K562 (cell line): Measurements from ENCODE around the gene DGCR2. TPM values are rescaled to one million over a fixed set of nuclear protein-coding genes. Genes with fewer than 3 reads are reported as not detected.

Source experiments
- BHLHE40 ChIP-seq: IDR thresholded peaks from 2 replicates; pipeline ENCODE4 v1.6.1; 2011; ENCODE audit warnings: low read length, improper control_type of control experiment
- MEF2D ChIP-seq: conservative IDR thresholded peaks from 2 replicates; pipeline ENCODE4 v1.6.1; 2016; ENCODE audit warnings: low read depth, missing genetic modification characterization, missing compliant biosample characterization
- NUFIP1 ChIP-seq: fragments of 450-650 bp; IDR thresholded peaks from 2 replicates; pipeline ENCODE4 v1.6.1; 2018; ENCODE audit not compliant: partially characterized antibody
- PYGO2 ChIP-seq: fragments of 450-650 bp; IDR thresholded peaks from 2 replicates; pipeline ENCODE4 v1.6.1; 2016; ENCODE audit warnings: mild to moderate bottlenecking, missing genetic modification characterization, moderate library complexity, missing compliant biosample characterization
- TAF1 ChIP-seq: IDR thresholded peaks from 2 replicates; pipeline ENCODE4 v1.6.1; 2011; ENCODE audit warnings: mild to moderate bottlenecking, low read length, moderate library complexity; ENCODE audit not compliant: insufficient read depth, control insufficient read depth, severe bottlenecking; ENCODE audit errors: extremely low read depth
- YBX1 ChIP-seq: fragments of 450-650 bp; IDR thresholded peaks from 2 replicates; pipeline ENCODE4 v1.7.1; 2016; ENCODE audit warnings: mild to moderate bottlenecking
- ZNF717 ChIP-seq: fragments of 250-450 bp; sonication (Bioruptor Pico); IDR thresholded peaks from 2 replicates; pipeline ENCODE4 v1.5.0; 2021
- polyA plus RNA-seq, 8 experiments: library from polyadenylated mRNA; depleted of rRNA in 4 of 8; stranded (reverse) in 5 of 8; unstranded in 3 of 8; fragments of >200 nt; fragmentation: Nextera tagmentation in 2 of 8; fragmentation: Illumina TruSeq in 1 of 8; extraction: Ambion mirVana in 2 of 8; extraction: Trizol in 1 of 8; gene quantifications; 2 replicates each; pipeline versions ENCODE4 v1.2.1 to v1.2.3, GENCODE V29; 2011 to 2014; ENCODE audit warnings: inconsistent platforms in 1 of 8, missing spikeins in 1 of 8
- total RNA-seq, 7 experiments: library from RNA; depleted of rRNA in 6 of 7; stranded (reverse); fragments of >200 nt in 6 of 7; fragmentation: Illumina TruSeq in 2 of 7; extraction: Trizol in 2 of 7; gene quantifications; 2 replicates each; pipeline versions ENCODE4 v1.2.1 to v1.2.3, GENCODE V29; 2011 to 2021; ENCODE audit warnings: low replicate concordance in 1 of 7
- TF ChIP-seq, protein P1 (sequence below): fragments of 450-650 bp; IDR thresholded peaks from 2 replicates; pipeline ENCODE4 v1.6.1; 2014; ENCODE audit warnings: low read depth, mild to moderate bottlenecking, moderate library complexity, borderline replicate concordance
- TF ChIP-seq, protein P2 (sequence below), 2 experiments: IDR thresholded peaks; 2 replicates each; pipeline ENCODE4 v1.6.1; 2012; ENCODE audit warnings: improper control_type of control experiment in 2 of 2, low read depth in 2 of 2, low read length in 2 of 2, borderline replicate concordance in 1 of 2
- TF ChIP-seq, protein P3 (sequence below): fragments of 450-650 bp; IDR thresholded peaks from 2 replicates; pipeline ENCODE4 v1.6.1; 2016; ENCODE audit warnings: borderline replicate concordance
- TF ChIP-seq, protein P4 (sequence below), 2 experiments: fragments of 250-450 bp in 1 of 2; fragments of 450-650 bp in 1 of 2; sonication (Bioruptor Pico) in 1 of 2; IDR thresholded peaks; 2 replicates each; pipeline versions ENCODE4 v1.6.1 to v1.8.0; 2016 to 2021; ENCODE audit warnings: mild to moderate bottlenecking in 2 of 2, moderate library complexity in 2 of 2, missing compliant biosample characterization in 1 of 2, missing genetic modification characterization in 1 of 2
- TF ChIP-seq, protein P5 (sequence below): fragments of 250-450 bp; sonication (Bioruptor Pico); IDR thresholded peaks from 2 replicates; pipeline ENCODE4 v1.4.0; 2020
- TF ChIP-seq, protein P6 (sequence below): fragments of 150-350 bp; conservative IDR thresholded peaks from 2 replicates; pipeline ENCODE4 v1.6.1; 2014; ENCODE audit warnings: low read length

DGCR2 gene
- total and polyA plus RNA-seq, 9 of the 15 experiments (the other 6 are each of a cell fraction or from before 2014, with no cell fraction given), result 0.69 to 101 (median 56.4) TPM

DNA sequence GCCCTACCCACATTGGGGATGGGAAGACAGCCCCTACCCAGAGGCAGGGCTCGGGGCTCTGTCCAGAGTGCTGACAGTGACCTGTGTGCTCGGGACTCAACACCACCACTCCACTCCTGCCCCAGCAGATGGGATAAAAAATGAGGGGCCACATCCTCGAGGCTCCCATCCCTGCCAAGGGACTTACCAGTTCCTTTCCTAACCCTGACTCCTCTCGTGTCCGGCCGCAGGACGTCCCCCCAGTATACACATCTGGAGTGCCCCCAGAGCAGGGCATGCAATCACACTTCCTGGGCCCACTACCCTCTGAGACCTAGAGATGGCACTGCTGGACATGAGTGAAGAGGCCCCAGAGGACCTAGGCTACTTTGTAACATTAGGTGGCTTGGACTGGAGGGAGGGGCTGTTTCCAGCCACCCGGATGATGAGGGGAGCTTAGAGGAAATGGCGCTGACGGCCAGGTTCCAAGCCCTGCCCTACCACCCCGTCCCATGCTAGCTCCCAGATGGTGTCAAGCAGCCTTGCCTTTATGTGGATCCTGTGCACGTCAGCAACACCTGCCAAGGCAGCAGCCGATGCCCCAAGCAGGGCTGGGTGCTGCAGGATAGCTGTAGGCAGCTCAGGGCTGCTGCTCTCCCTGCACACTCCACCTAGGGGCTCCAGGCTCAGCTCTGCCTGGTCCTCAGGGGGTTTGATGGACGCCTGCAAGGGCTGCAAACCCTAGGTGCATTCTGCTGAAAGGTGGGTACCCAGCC is 86.6 kb downstream of the DGCR2 start (continued):
- TF ChIP-seq, protein P1, sequence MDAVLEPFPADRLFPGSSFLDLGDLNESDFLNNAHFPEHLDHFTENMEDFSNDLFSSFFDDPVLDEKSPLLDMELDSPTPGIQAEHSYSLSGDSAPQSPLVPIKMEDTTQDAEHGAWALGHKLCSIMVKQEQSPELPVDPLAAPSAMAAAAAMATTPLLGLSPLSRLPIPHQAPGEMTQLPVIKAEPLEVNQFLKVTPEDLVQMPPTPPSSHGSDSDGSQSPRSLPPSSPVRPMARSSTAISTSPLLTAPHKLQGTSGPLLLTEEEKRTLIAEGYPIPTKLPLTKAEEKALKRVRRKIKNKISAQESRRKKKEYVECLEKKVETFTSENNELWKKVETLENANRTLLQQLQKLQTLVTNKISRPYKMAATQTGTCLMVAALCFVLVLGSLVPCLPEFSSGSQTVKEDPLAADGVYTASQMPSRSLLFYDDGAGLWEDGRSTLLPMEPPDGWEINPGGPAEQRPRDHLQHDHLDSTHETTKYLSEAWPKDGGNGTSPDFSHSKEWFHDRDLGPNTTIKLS, result no peak
- TF ChIP-seq, protein P2, sequence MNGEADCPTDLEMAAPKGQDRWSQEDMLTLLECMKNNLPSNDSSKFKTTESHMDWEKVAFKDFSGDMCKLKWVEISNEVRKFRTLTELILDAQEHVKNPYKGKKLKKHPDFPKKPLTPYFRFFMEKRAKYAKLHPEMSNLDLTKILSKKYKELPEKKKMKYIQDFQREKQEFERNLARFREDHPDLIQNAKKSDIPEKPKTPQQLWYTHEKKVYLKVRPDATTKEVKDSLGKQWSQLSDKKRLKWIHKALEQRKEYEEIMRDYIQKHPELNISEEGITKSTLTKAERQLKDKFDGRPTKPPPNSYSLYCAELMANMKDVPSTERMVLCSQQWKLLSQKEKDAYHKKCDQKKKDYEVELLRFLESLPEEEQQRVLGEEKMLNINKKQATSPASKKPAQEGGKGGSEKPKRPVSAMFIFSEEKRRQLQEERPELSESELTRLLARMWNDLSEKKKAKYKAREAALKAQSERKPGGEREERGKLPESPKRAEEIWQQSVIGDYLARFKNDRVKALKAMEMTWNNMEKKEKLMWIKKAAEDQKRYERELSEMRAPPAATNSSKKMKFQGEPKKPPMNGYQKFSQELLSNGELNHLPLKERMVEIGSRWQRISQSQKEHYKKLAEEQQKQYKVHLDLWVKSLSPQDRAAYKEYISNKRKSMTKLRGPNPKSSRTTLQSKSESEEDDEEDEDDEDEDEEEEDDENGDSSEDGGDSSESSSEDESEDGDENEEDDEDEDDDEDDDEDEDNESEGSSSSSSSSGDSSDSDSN (IDR thresholded peaks at IDR 0.05; ENCODE audit: borderline replicate concordance in 1 of 2, low read depth in 2 of 2, low read length in 2 of 2), result no peak
- TF ChIP-seq TAF1 (no peak), PYGO2 (tag) (no peak), YBX1 (no peak), NUFIP1 (no peak), ZNF717 (CRISPR knock-in tag) (peak; percentile 60; the same call in 1 of the 2 replicates), BHLHE40 (no peak), MEF2D (tag) (no peak)
- TF ChIP-seq, protein P3, sequence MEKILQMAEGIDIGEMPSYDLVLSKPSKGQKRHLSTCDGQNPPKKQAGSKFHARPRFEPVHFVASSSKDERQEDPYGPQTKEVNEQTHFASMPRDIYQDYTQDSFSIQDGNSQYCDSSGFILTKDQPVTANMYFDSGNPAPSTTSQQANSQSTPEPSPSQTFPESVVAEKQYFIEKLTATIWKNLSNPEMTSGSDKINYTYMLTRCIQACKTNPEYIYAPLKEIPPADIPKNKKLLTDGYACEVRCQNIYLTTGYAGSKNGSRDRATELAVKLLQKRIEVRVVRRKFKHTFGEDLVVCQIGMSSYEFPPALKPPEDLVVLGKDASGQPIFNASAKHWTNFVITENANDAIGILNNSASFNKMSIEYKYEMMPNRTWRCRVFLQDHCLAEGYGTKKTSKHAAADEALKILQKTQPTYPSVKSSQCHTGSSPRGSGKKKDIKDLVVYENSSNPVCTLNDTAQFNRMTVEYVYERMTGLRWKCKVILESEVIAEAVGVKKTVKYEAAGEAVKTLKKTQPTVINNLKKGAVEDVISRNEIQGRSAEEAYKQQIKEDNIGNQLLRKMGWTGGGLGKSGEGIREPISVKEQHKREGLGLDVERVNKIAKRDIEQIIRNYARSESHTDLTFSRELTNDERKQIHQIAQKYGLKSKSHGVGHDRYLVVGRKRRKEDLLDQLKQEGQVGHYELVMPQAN, result no peak
- TF ChIP-seq, protein P4, sequence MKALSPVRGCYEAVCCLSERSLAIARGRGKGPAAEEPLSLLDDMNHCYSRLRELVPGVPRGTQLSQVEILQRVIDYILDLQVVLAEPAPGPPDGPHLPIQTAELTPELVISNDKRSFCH (CRISPR knock-in tag; IDR thresholded peaks at IDR 0.05), result no peak
- TF ChIP-seq, protein P4 (tag; IDR thresholded peaks at IDR 0.05), result peak; percentile 70; the same call in 1 of the 2 replicates
- TF ChIP-seq, protein P5, sequence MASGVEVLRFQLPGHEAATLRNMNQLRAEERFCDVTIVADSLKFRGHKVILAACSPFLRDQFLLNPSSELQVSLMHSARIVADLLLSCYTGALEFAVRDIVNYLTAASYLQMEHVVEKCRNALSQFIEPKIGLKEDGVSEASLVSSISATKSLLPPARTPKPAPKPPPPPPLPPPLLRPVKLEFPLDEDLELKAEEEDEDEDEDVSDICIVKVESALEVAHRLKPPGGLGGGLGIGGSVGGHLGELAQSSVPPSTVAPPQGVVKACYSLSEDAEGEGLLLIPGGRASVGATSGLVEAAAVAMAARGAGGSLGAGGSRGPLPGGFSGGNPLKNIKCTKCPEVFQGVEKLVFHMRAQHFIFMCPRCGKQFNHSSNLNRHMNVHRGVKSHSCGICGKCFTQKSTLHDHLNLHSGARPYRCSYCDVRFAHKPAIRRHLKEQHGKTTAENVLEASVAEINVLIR (CRISPR knock-in tag), result no peak
- TF ChIP-seq, protein P6, sequence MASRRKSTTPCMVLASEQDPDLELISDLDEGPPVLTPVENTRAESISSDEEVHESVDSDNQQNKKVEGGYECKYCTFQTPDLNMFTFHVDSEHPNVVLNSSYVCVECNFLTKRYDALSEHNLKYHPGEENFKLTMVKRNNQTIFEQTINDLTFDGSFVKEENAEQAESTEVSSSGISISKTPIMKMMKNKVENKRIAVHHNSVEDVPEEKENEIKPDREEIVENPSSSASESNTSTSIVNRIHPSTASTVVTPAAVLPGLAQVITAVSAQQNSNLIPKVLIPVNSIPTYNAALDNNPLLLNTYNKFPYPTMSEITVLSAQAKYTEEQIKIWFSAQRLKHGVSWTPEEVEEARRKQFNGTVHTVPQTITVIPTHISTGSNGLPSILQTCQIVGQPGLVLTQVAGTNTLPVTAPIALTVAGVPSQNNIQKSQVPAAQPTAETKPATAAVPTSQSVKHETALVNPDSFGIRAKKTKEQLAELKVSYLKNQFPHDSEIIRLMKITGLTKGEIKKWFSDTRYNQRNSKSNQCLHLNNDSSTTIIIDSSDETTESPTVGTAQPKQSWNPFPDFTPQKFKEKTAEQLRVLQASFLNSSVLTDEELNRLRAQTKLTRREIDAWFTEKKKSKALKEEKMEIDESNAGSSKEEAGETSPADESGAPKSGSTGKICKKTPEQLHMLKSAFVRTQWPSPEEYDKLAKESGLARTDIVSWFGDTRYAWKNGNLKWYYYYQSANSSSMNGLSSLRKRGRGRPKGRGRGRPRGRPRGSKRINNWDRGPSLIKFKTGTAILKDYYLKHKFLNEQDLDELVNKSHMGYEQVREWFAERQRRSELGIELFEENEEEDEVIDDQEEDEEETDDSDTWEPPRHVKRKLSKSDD, result no peak
